Natural killer cell treated with Interleukin-12 subunit alpha and Interleukin-12 subunit beta and Interleukin-15 and Interleukin-18, amount 100 ng/mL, for 72 hours (primary cell): Measurements from ENCODE around the gene HIGD2B. TPM values are rescaled to one million over a fixed set of nuclear protein-coding genes. Genes with fewer than 3 reads are reported as not detected.
"Not testable (repeated sequence)": the region's sequence is repeated elsewhere in the genome, so short reads cannot be mapped to it uniquely, and the experiment has no call there.

Experiments
- ATAC-seq, 2 donors: fragments of 150-1000 bp; cut with Tn5 transposase in 1 of 2; sonication (Bioruptor Pico), chemical (Tn5 transposase) in 1 of 2; 2 replicates each; pipeline ENCODE4 v1.10.0; 2021
- DNase-seq: peaks from one replicate; pipeline ENCODE4 v3.0.0; 2022; ENCODE audit warnings: low spot score
- H3K27ac Mint-ChIP-seq, 2 donors: 1 replicate in 1 of 2; 2 replicates in 1 of 2; pipeline ENCODE4 v1.8.0; 2022; ENCODE audit warnings: mixed read lengths in 2 of 2, mild to moderate bottlenecking in 1 of 2, moderate library complexity in 1 of 2
- H3K27me3 Mint-ChIP-seq, 2 donors: 1 replicate in 1 of 2; 2 replicates in 1 of 2; pipeline ENCODE4 v1.8.0; 2022; ENCODE audit warnings: mixed read lengths in 2 of 2
- H3K36me3 Mint-ChIP-seq: one replicate; pipeline ENCODE4 v1.8.0; 2022; ENCODE audit warnings: mixed read lengths
- H3K4me1 Mint-ChIP-seq, 2 donors: 1 replicate in 1 of 2; 2 replicates in 1 of 2; pipeline ENCODE4 v1.8.0; 2022; ENCODE audit warnings: low read depth in 2 of 2, mixed read lengths in 2 of 2, mild to moderate bottlenecking in 1 of 2
- H3K4me3 Mint-ChIP-seq: one replicate; pipeline ENCODE4 v1.8.0; 2022; ENCODE audit warnings: mixed read lengths
- H3K9me3 Mint-ChIP-seq: 2 replicates; pipeline ENCODE4 v1.8.0; 2022; ENCODE audit warnings: mixed read lengths
- total RNA-seq, 2 donors: library from RNA; stranded (reverse); gene quantifications; one replicate each; pipeline ENCODE4 v1.2.3, GENCODE V29; 2022

The HIGD2B gene
- total RNA-seq, 2 donors from 2014 or later, result 0.26 to 0.39 TPM

DNA sequence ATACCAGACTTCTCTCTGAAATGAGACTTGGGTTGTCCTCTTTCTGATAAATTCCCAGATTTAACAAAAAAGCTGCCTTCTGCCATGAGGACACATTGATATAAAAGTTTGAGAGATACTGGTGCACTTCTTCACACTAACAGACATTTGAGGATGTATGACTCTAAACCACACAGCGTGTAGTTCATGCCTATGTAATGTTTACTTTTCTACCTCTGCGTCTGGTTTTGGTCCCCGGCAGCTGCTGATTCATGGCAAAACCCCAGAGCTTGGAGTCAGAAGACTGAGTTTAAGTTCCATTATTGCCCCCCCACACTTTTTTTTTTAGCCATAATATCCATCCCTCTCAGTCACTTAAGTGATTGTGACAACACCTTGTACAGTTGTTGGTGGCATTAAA lies 30.0 kb downstream of the HIGD2B start:
- ATAC-seq, H3K4me1 Mint-ChIP-seq, H3K27ac Mint-ChIP-seq, H3K27me3 Mint-ChIP-seq, H3K4me3 Mint-ChIP-seq, H3K36me3 Mint-ChIP-seq, DNase-seq, H3K9me3 Mint-ChIP-seq: not testable (repeated sequence)

- H3K4me3 Mint-ChIP-seq, H3K4me1 Mint-ChIP-seq, ATAC-seq, H3K36me3 Mint-ChIP-seq, H3K27me3 Mint-ChIP-seq, DNase-seq, H3K9me3 Mint-ChIP-seq, H3K27ac Mint-ChIP-seq: not testable (repeated sequence)
These were observed 31.6 kb downstream of the HIGD2B start, which contains the start of gene GOLGA6B for GRCh38 chr15:72654397-72654796. GOLGA6B (plus strand) TSS chr15:72654697; CDS start chr15:72654738, 41 bp downstream.

GRCh38 chr15:72648631-72649253 lies 37.2 kb downstream of the HIGD2B start:
- not testable (repeated sequence) for H3K4me1 Mint-ChIP-seq, H3K9me3 Mint-ChIP-seq, H3K4me3 Mint-ChIP-seq, ATAC-seq, H3K27me3 Mint-ChIP-seq, H3K27ac Mint-ChIP-seq, H3K36me3 Mint-ChIP-seq, DNase-seq

GRCh38 chr15:72642271-72642670 lies 43.7 kb downstream of the HIGD2B start:
- not testable (repeated sequence) for H3K27ac Mint-ChIP-seq, H3K4me1 Mint-ChIP-seq, ATAC-seq, DNase-seq, H3K4me3 Mint-ChIP-seq, H3K36me3 Mint-ChIP-seq, H3K27me3 Mint-ChIP-seq, H3K9me3 Mint-ChIP-seq

GRCh38 chr15:72639759-72640483 lies 46.1 kb downstream of the HIGD2B start:
- H3K27me3 Mint-ChIP-seq, H3K4me3 Mint-ChIP-seq, H3K4me1 Mint-ChIP-seq, H3K9me3 Mint-ChIP-seq, ATAC-seq, H3K36me3 Mint-ChIP-seq, DNase-seq, H3K27ac Mint-ChIP-seq: not testable (repeated sequence)

- not testable (repeated sequence) for H3K27ac Mint-ChIP-seq, H3K4me1 Mint-ChIP-seq, H3K4me3 Mint-ChIP-seq, H3K36me3 Mint-ChIP-seq, H3K9me3 Mint-ChIP-seq, H3K27me3 Mint-ChIP-seq
- ATAC-seq, result peak; percentile 62 to 85
- DNase-seq, result peak; percentile 86
These were observed 49.3 kb downstream of the HIGD2B start for GRCh38 chr15:72636519-72637282.

GRCh38 chr15:72629068-72629570 lies 56.9 kb downstream of the HIGD2B start:
- H3K4me3 Mint-ChIP-seq, H3K27me3 Mint-ChIP-seq, H3K27ac Mint-ChIP-seq, H3K4me1 Mint-ChIP-seq, H3K36me3 Mint-ChIP-seq, DNase-seq, ATAC-seq, H3K9me3 Mint-ChIP-seq: not testable (repeated sequence)

- H3K9me3 Mint-ChIP-seq, result not testable (repeated sequence)
These were observed 57.5 kb downstream of the HIGD2B start for GRCh38 chr15:72628249-72629067.

GRCh38 chr15:72626153-72626552 lies 59.8 kb downstream of the HIGD2B start:
- H3K36me3 Mint-ChIP-seq, H3K27ac Mint-ChIP-seq, H3K27me3 Mint-ChIP-seq, H3K4me1 Mint-ChIP-seq, H3K9me3 Mint-ChIP-seq, DNase-seq, ATAC-seq, H3K4me3 Mint-ChIP-seq: not testable (repeated sequence)

More at GRCh38 chr15:72628249-72629067, 57.5 kb downstream of the HIGD2B start:
- ATAC-seq, H3K4me3 Mint-ChIP-seq, H3K4me1 Mint-ChIP-seq, H3K27ac Mint-ChIP-seq, H3K36me3 Mint-ChIP-seq, DNase-seq, H3K27me3 Mint-ChIP-seq: not testable (repeated sequence)

Other genes starting within 250 kb of the HIGD2B start
- 100 to 1,000 TPM; 155 to 175 TPM for gene ARIH1, start 211.9 kb downstream of the HIGD2B start, total RNA-seq
- gene GOLGA6B, start 31.5 kb downstream of the HIGD2B start, total RNA-seq, result not detected
- gene BBS4, start within 50 bp of the HIGD2B start, total RNA-seq, result 10 to 100 TPM; 14.4 to 17.0 TPM
- gene ADPGK, start 97.6 kb upstream of the HIGD2B start, total RNA-seq, result 100 to 1,000 TPM in 1 of 2 donors, 10 to 100 TPM in 1; 96.8 to 135 TPM